ENCODE data around the gene GPC4.

The GPC4 gene

GRCh38 chrX:133392671-133393070 is 22.6 kb downstream of the GPC4 start:
- TF ChIP-seq BACH2 (CRISPR knock-in tag; IDR thresholded peaks at IDR 0.05; ENCODE audit: borderline replicate concordance) = no peak
- TF ChIP-seq POU6F1 (CRISPR knock-in tag; IDR thresholded peaks at IDR 0.05; ENCODE audit: borderline replicate concordance, low read depth) = no peak
- TF ChIP-seq RARB (CRISPR knock-in tag; IDR thresholded peaks at IDR 0.05) = no peak
- TF ChIP-seq CSDC2 (CRISPR knock-in tag; IDR thresholded peaks at IDR 0.05) = no peak
- no peak for TF ChIP-seq ZC3H10 (CRISPR knock-in tag; IDR thresholded peaks at IDR 0.05)
- no peak for TF ChIP-seq CREB5 (CRISPR knock-in tag; IDR thresholded peaks at IDR 0.05; ENCODE audit: low read depth)
- TF ChIP-seq GLIS3 (CRISPR knock-in tag; IDR thresholded peaks at IDR 0.05) = no peak
- TF ChIP-seq ESRRG (CRISPR knock-in tag; IDR thresholded peaks at IDR 0.05) = no peak
- no peak for TF ChIP-seq ZNF8 (CRISPR knock-in tag; IDR thresholded peaks at IDR 0.05)
- TF ChIP-seq TCF4 (CRISPR knock-in tag; IDR thresholded peaks at IDR 0.05; ENCODE audit: borderline replicate concordance) = no peak
- no peak for TF ChIP-seq TOX (CRISPR knock-in tag; IDR thresholded peaks at IDR 0.05; ENCODE audit: borderline replicate concordance)
- TF ChIP-seq ZFP30 (CRISPR knock-in tag; IDR thresholded peaks at IDR 0.05) = no peak
- no peak for TF ChIP-seq PPARA (CRISPR knock-in tag; IDR thresholded peaks at IDR 0.05; ENCODE audit: borderline replicate concordance)
- no peak for TF ChIP-seq CSRNP3 (CRISPR knock-in tag; IDR thresholded peaks at IDR 0.05)
- no peak for TF ChIP-seq SNAI2 (CRISPR knock-in tag; IDR thresholded peaks at IDR 0.05)
- no peak for ATAC-seq

GRCh38 chrX:133391111-133391510 is 24.2 kb downstream of the GPC4 start:
- TF ChIP-seq ZNF565 (CRISPR knock-in tag; conservative IDR thresholded peaks at IDR 0.05; ENCODE audit: low read depth) (no peak), ZNF8 (CRISPR knock-in tag; IDR thresholded peaks at IDR 0.05) (no peak), TSHZ2 (CRISPR knock-in tag; IDR thresholded peaks at IDR 0.05) (no peak), ARNTL (CRISPR knock-in tag; IDR thresholded peaks at IDR 0.05; ENCODE audit: borderline replicate concordance, low read depth) (no peak), BACH2 (CRISPR knock-in tag; IDR thresholded peaks at IDR 0.05; ENCODE audit: borderline replicate concordance) (no peak), ISL1 (CRISPR knock-in tag; IDR thresholded peaks at IDR 0.05) (no peak), ZC3H10 (CRISPR knock-in tag; IDR thresholded peaks at IDR 0.05) (no peak), RARB (CRISPR knock-in tag; IDR thresholded peaks at IDR 0.05) (no peak), PATZ1 (CRISPR knock-in tag; IDR thresholded peaks at IDR 0.05; ENCODE audit: borderline replicate concordance) (no peak), ESRRG (CRISPR knock-in tag; IDR thresholded peaks at IDR 0.05) (no peak), ZNF70 (CRISPR knock-in tag; IDR thresholded peaks at IDR 0.05) (no peak), SNAI2 (CRISPR knock-in tag; IDR thresholded peaks at IDR 0.05) (no peak), ZFP3 (CRISPR knock-in tag; IDR thresholded peaks at IDR 0.05) (no peak), TCF4 (CRISPR knock-in tag; IDR thresholded peaks at IDR 0.05; ENCODE audit: borderline replicate concordance) (no peak), ZFP30 (CRISPR knock-in tag; IDR thresholded peaks at IDR 0.05) (no peak), CSRNP3 (CRISPR knock-in tag; IDR thresholded peaks at IDR 0.05) (no peak), OSR1 (CRISPR knock-in tag; IDR thresholded peaks at IDR 0.05) (no peak), CSDC2 (CRISPR knock-in tag; IDR thresholded peaks at IDR 0.05) (no peak), TOX (CRISPR knock-in tag; IDR thresholded peaks at IDR 0.05; ENCODE audit: borderline replicate concordance) (no peak)
- ATAC-seq = no peak
